ENCODE results near the gene ATP1A2.

The ATP1A2 gene

GRCh38 chr1:160154790-160155189 lies 39.2 kb downstream of the ATP1A2 start:
- no peak for TF ChIP-seq FOXP2 (optimal IDR thresholded peaks at IDR 0.05; ENCODE audit: borderline replicate concordance, extremely low read depth, extremely low read length, insufficient read depth)
- TF ChIP-seq TAF1 (IDR thresholded peaks at IDR 0.05; ENCODE audit: borderline replicate concordance, insufficient read depth, low read length), result no peak
- no peak for TF ChIP-seq REST (IDR thresholded peaks at IDR 0.05; ENCODE audit: insufficient read depth in 1 of 2, low read depth in 2 of 2, low read length in 2 of 2)
- no peak for TF ChIP-seq POLR2AphosphoS5 (IDR thresholded peaks at IDR 0.05; ENCODE audit: low read depth, low read length)
- no peak for TF ChIP-seq SIN3A (IDR thresholded peaks at IDR 0.05; ENCODE audit: borderline replicate concordance, insufficient read depth, low read length)

GRCh38 chr1:160156361-160156760 lies 40.8 kb downstream of the ATP1A2 start:
- no peak for TF ChIP-seq SIN3A (IDR thresholded peaks at IDR 0.05; ENCODE audit: borderline replicate concordance, insufficient read depth, low read length)
- TF ChIP-seq POLR2AphosphoS5 (IDR thresholded peaks at IDR 0.05; ENCODE audit: low read depth, low read length), result no peak
- TF ChIP-seq FOXP2 (optimal IDR thresholded peaks at IDR 0.05; ENCODE audit: borderline replicate concordance, extremely low read depth, extremely low read length, insufficient read depth), result no peak
- no peak for TF ChIP-seq REST (IDR thresholded peaks at IDR 0.05; ENCODE audit: insufficient read depth in 1 of 2, low read depth in 2 of 2, low read length in 2 of 2)
- TF ChIP-seq TAF1 (IDR thresholded peaks at IDR 0.05; ENCODE audit: borderline replicate concordance, insufficient read depth, low read length), result no peak

GRCh38 chr1:160157174-160157573 lies 41.6 kb downstream of the ATP1A2 start:
- no peak for TF ChIP-seq SIN3A (IDR thresholded peaks at IDR 0.05; ENCODE audit: borderline replicate concordance, insufficient read depth, low read length)
- no peak for TF ChIP-seq POLR2AphosphoS5 (IDR thresholded peaks at IDR 0.05; ENCODE audit: low read depth, low read length)
- no peak for TF ChIP-seq REST (IDR thresholded peaks at IDR 0.05; ENCODE audit: insufficient read depth in 1 of 2, low read depth in 2 of 2, low read length in 2 of 2)
- TF ChIP-seq FOXP2 (optimal IDR thresholded peaks at IDR 0.05; ENCODE audit: borderline replicate concordance, extremely low read depth, extremely low read length, insufficient read depth), result no peak
- TF ChIP-seq TAF1 (IDR thresholded peaks at IDR 0.05; ENCODE audit: borderline replicate concordance, insufficient read depth, low read length), result no peak

GRCh38 chr1:160158031-160158430 lies 42.5 kb downstream of the ATP1A2 start:
- no peak for TF ChIP-seq POLR2AphosphoS5 (IDR thresholded peaks at IDR 0.05; ENCODE audit: low read depth, low read length)
- TF ChIP-seq FOXP2 (optimal IDR thresholded peaks at IDR 0.05; ENCODE audit: borderline replicate concordance, extremely low read depth, extremely low read length, insufficient read depth), result no peak
- TF ChIP-seq TAF1 (IDR thresholded peaks at IDR 0.05; ENCODE audit: borderline replicate concordance, insufficient read depth, low read length), result no peak
- no peak for TF ChIP-seq SIN3A (IDR thresholded peaks at IDR 0.05; ENCODE audit: borderline replicate concordance, insufficient read depth, low read length)
- no peak for TF ChIP-seq REST (IDR thresholded peaks at IDR 0.05; ENCODE audit: insufficient read depth in 1 of 2, low read depth in 2 of 2, low read length in 2 of 2)

- TF ChIP-seq POLR2AphosphoS5 (IDR thresholded peaks at IDR 0.05; ENCODE audit: low read depth, low read length) (no peak), TAF1 (IDR thresholded peaks at IDR 0.05; ENCODE audit: borderline replicate concordance, insufficient read depth, low read length) (no peak), SIN3A (IDR thresholded peaks at IDR 0.05; ENCODE audit: borderline replicate concordance, insufficient read depth, low read length) (no peak), FOXP2 (optimal IDR thresholded peaks at IDR 0.05; ENCODE audit: borderline replicate concordance, extremely low read depth, extremely low read length, insufficient read depth) (no peak), REST (IDR thresholded peaks at IDR 0.05; ENCODE audit: insufficient read depth in 1 of 2, low read depth in 2 of 2, low read length in 2 of 2) (no peak)
These were observed 43.0 kb downstream of the ATP1A2 start for GRCh38 chr1:160158534-160158933.
